Fibroblast of lung (primary cell): Measurements from ENCODE around the gene DPP10. TPM values are rescaled to one million over a fixed set of nuclear protein-coding genes. Genes with fewer than 3 reads are reported as not detected.

Source experiments
- DNase-seq, 2 donors: peaks; one replicate each; pipeline versions ENCODE4 v3.0.0 to v3.0.0-alpha.2; 2010; ENCODE audit warnings: low read depth in 2 of 2
- H2AFZ ChIP-seq: 2 replicates; pipeline ENCODE4 v1.5.1; 2012; ENCODE audit warnings: low read length, control low read depth, inconsistent platforms
- H3K27ac ChIP-seq: 2 replicates; pipeline ENCODE4 v1.5.1; 2011; ENCODE audit warnings: low read length, control low read depth; ENCODE audit not compliant: insufficient read depth
- H3K27me3 ChIP-seq: 2 replicates; pipeline ENCODE4 v1.5.1; 2011; ENCODE audit warnings: mild to moderate bottlenecking, low read length; ENCODE audit not compliant: control insufficient read depth, insufficient read depth
- H3K36me3 ChIP-seq: 2 replicates; pipeline ENCODE4 v1.5.1; 2011; ENCODE audit warnings: low read length; ENCODE audit not compliant: control insufficient read depth, insufficient read depth
- H3K4me1 ChIP-seq: 2 replicates; pipeline ENCODE4 v1.5.1; 2011; ENCODE audit warnings: low read length; ENCODE audit not compliant: control insufficient read depth, insufficient read depth; ENCODE audit errors: extremely low read depth
- H3K4me2 ChIP-seq: 2 replicates; pipeline ENCODE4 v1.5.1; 2011; ENCODE audit warnings: low read length, control low read depth; ENCODE audit not compliant: insufficient read depth; ENCODE audit errors: extremely low read depth
- H3K4me3 ChIP-seq, 4 experiments: fragments of 200-600 bp in 1 of 4; sonication (generic) in 1 of 4; replicated peaks in 1 of 4; 2 replicates each; pipeline ENCODE4 v1.5.1; 2011 to 2016; ENCODE audit warnings: low read length in 4 of 4, low read depth in 3 of 4, mild to moderate bottlenecking in 3 of 4, control low read depth in 2 of 4, inconsistent platforms in 1 of 4, mixed read lengths in 1 of 4; ENCODE audit not compliant: insufficient read depth in 1 of 4; ENCODE audit errors: control extremely low read depth in 1 of 4
- H3K79me2 ChIP-seq: 2 replicates; pipeline ENCODE4 v1.5.1; 2012; ENCODE audit warnings: mild to moderate bottlenecking, low read length, inconsistent platforms; ENCODE audit not compliant: control insufficient read depth, insufficient read depth
- H3K9ac ChIP-seq: 2 replicates; pipeline ENCODE4 v1.5.1; 2011; ENCODE audit warnings: mild to moderate bottlenecking, low read length, control low read depth; ENCODE audit not compliant: insufficient read depth
- H3K9me3 ChIP-seq: 2 replicates; pipeline ENCODE4 v1.5.1; 2012; ENCODE audit warnings: low read depth, low read length; ENCODE audit not compliant: control insufficient read depth, insufficient read depth
- H4K20me1 ChIP-seq: 2 replicates; pipeline ENCODE4 v1.5.1; 2011; ENCODE audit warnings: low read length; ENCODE audit not compliant: control insufficient read depth, insufficient read depth; ENCODE audit errors: extremely low read depth
- EZH2 ChIP-seq: IDR thresholded peaks from 2 replicates; pipeline ENCODE4 v1.5.1; 2012; ENCODE audit warnings: low read length, control low read depth, mild to moderate bottlenecking; ENCODE audit errors: missing control alignments
- polyA plus RNA-seq, 2 donors: library from polyadenylated mRNA; depleted of rRNA in 1 of 2; stranded (reverse) in 1 of 2; unstranded in 1 of 2; fragments of >200 nt; gene quantifications; 2 replicates each; pipeline ENCODE4 v1.2.1, GENCODE V29; 2011 to 2012; ENCODE audit warnings: missing spikeins in 1 of 2
- total RNA-seq: library from RNA; depleted of rRNA; stranded (reverse); fragments of >200 nt; gene quantifications from 2 replicates; pipeline ENCODE4 v1.2.1, GENCODE V29; 2014
- TF ChIP-seq, protein P1 (sequence below), 2 donors: IDR thresholded peaks in 1 of 2; conservative IDR thresholded peaks in 1 of 2; 1 replicate in 1 of 2; 2 replicates in 1 of 2; pipeline ENCODE4 v1.5.1; 2011 to 2012; ENCODE audit warnings: low read length in 2 of 2, control low read depth in 1 of 2, inconsistent platforms in 1 of 2, low read depth in 1 of 2, mild to moderate bottlenecking in 1 of 2

Gene DPP10
- total and polyA plus RNA-seq, 2 donors (not counting 1 experiment from before 2014, with no cell fraction given) = not detected

- Histone ChIP-seq H3K9ac (no peak overlapping the region), H4K20me1 (no peaks in the 10 kb centered on the region), H3K4me3 (no peak overlapping the region), H3K4me2 (no peak overlapping the region), H3K79me2 (no peaks in the 10 kb centered on the region), H3K27me3 (no peaks in the 10 kb centered on the region), H3K27ac (no peak overlapping the region), H2AFZ (no peak overlapping the region), H3K9me3 (no peaks in the 10 kb centered on the region), H3K36me3 (no peaks in the 10 kb centered on the region), H3K4me1 (no peaks in the 10 kb centered on the region)
- TF ChIP-seq, protein P1, sequence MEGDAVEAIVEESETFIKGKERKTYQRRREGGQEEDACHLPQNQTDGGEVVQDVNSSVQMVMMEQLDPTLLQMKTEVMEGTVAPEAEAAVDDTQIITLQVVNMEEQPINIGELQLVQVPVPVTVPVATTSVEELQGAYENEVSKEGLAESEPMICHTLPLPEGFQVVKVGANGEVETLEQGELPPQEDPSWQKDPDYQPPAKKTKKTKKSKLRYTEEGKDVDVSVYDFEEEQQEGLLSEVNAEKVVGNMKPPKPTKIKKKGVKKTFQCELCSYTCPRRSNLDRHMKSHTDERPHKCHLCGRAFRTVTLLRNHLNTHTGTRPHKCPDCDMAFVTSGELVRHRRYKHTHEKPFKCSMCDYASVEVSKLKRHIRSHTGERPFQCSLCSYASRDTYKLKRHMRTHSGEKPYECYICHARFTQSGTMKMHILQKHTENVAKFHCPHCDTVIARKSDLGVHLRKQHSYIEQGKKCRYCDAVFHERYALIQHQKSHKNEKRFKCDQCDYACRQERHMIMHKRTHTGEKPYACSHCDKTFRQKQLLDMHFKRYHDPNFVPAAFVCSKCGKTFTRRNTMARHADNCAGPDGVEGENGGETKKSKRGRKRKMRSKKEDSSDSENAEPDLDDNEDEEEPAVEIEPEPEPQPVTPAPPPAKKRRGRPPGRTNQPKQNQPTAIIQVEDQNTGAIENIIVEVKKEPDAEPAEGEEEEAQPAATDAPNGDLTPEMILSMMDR (conservative IDR thresholded peaks at IDR 0.05 in 1 of 2, IDR thresholded peaks at IDR 0.05 in 1 of 2; ENCODE audit: low read depth in 1 of 2, low read length in 2 of 2) = no peak
- TF ChIP-seq EZH2 = no peak
- no peak for DNase-seq
These were observed 1399.9 kb downstream of the DPP10 start for GRCh38 chr2:115842306-115842705.

DNA sequence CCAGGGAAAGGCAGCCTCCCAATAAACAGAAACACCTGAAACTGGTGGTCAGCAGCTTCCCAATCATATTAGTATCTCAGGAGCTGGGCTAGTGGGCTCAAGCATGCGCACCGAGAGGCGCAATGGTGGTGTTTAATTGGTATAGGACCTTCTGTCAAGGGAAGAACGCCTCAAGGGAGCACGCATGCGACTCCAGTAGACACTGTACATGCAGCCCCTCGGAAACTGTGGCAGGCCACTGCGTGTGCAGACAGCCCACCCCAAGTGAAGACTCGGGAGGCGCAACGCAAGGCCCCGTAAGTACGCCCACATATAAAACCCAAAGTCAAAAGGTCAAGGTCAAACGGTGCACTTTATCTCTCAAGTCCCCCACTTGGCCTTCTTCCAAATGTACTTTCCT is 1405.8 kb downstream of the DPP10 start:
- H3K4me1 ChIP-seq = no peaks in the 10 kb centered on the region

DNA sequence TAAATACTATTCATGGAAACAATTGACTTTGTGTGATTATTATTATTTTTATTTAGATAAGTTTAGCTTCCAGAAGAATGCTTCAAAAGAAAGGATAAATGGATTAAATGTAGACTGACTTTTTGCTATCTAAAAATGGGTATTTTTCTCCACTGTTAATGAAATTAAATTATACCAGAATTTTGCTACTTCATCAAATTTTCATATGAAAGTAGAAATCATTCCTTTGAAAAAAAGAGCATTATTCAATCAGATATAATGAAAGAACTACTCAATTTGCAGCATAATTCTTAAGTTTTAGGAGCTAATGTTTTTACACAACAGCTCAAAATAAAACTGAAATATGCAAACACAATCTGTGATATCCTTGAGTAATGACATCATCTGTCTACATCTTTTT is 1424.6 kb downstream of the DPP10 start:
- Histone ChIP-seq H3K79me2 (no peaks in the 10 kb centered on the region), H3K9ac (no peak overlapping the region)

More for the DNA sequence above, 1405.8 kb downstream of the DPP10 start:
- no peaks in the 10 kb centered on the region for H3K79me2 ChIP-seq
- no peak for DNase-seq
- no peak overlapping the region for H3K4me2 ChIP-seq
- no peak overlapping the region for H3K4me3 ChIP-seq
- H3K27me3 ChIP-seq = no peaks in the 10 kb centered on the region
- no peaks in the 10 kb centered on the region for H3K9me3 ChIP-seq
- H3K9ac ChIP-seq = no peak overlapping the region
- H3K36me3 ChIP-seq = no peaks in the 10 kb centered on the region
- H2AFZ ChIP-seq = no peak overlapping the region
- H4K20me1 ChIP-seq = no peaks in the 10 kb centered on the region
- H3K27ac ChIP-seq = no peak overlapping the region
- no peak for TF ChIP-seq EZH2
- TF ChIP-seq, protein P1 (conservative IDR thresholded peaks at IDR 0.05 in 1 of 2, IDR thresholded peaks at IDR 0.05 in 1 of 2; ENCODE audit: low read depth in 1 of 2, low read length in 2 of 2) = no peak

More for the DNA sequence above, 1424.6 kb downstream of the DPP10 start:
- Histone ChIP-seq H3K36me3 (no peaks in the 10 kb centered on the region), H3K4me3 (no peak overlapping the region), H3K4me2 (no peak overlapping the region), H3K9me3 (no peaks in the 10 kb centered on the region), H3K4me1 (no peaks in the 10 kb centered on the region), H3K27me3 (no peaks in the 10 kb centered on the region), H3K27ac (no peak overlapping the region), H2AFZ (no peak overlapping the region), H4K20me1 (no peaks in the 10 kb centered on the region)
- TF ChIP-seq, protein P1 (conservative IDR thresholded peaks at IDR 0.05 in 1 of 2, IDR thresholded peaks at IDR 0.05 in 1 of 2; ENCODE audit: low read depth in 1 of 2, low read length in 2 of 2) = no peak
- no peak for DNase-seq
